OCI-LY7 (cell line): ENCODE measurements around the gene VIPR2. TPM values are rescaled to one million over a fixed set of nuclear protein-coding genes. Genes with fewer than 3 reads are reported as not detected.

ENCODE experiments used
- BruUV-seq: library from RNA; stranded (reverse); fragments of 400-500 nt; replicated peaks from 2 replicates; lab custom pipeline; 2021; lab: Mats Ljungman, UMichigan
- CTCF ChIA-PET: fragments of 300-600 bp; sonication (Branson Sonifier 250); formaldehyde crosslinking; loops from one replicate; lab custom pipeline; 2022; ENCODE audit warnings: antibody characterized with exemption; ENCODE audit not compliant: unreplicated experiment; lab: Charles Lee
- POLR2A ChIA-PET: fragments of 300-600 bp; sonication (Branson Sonifier 250); formaldehyde crosslinking; loops from one replicate; lab custom pipeline; 2022; ENCODE audit warnings: antibody characterized with exemption; lab: Charles Lee
- DNase-seq: peaks from one replicate; pipeline ENCODE4 v3.0.0-alpha.2; 2015; ENCODE audit warnings: low spot score
- H2AFZ ChIP-seq: fragments of 200-600 bp; sonication (generic), shearing (Covaris generic); 2 replicates; pipeline ENCODE4 v1.6.1; 2014; ENCODE audit warnings: mild to moderate bottlenecking, antibody characterized with exemption, low read length, moderate library complexity
- H3K27ac ChIP-seq: fragments of 200-600 bp; sonication (generic); 2 replicates; pipeline ENCODE4 v1.5.1; 2014; ENCODE audit warnings: mixed run types, low read depth, mild to moderate bottlenecking, moderate library complexity, low read length, inconsistent platforms; ENCODE audit not compliant: poor library complexity, severe bottlenecking
- H3K36me3 ChIP-seq: fragments of 200-600 bp; sonication (generic); 2 replicates; pipeline ENCODE4 v1.6.1; 2014; ENCODE audit warnings: mild to moderate bottlenecking, antibody characterized with exemption, low read length, moderate library complexity, mixed read lengths; ENCODE audit not compliant: insufficient read depth
- H3K4me1 ChIP-seq: fragments of 200-600 bp; sonication (generic); 2 replicates; pipeline ENCODE4 v1.5.1; 2014; ENCODE audit warnings: mild to moderate bottlenecking, low read length; ENCODE audit not compliant: insufficient read depth, poor library complexity, severe bottlenecking
- H3K4me2 ChIP-seq: fragments of 200-600 bp; sonication (generic); 2 replicates; pipeline ENCODE4 v1.6.1; 2014; ENCODE audit warnings: mild to moderate bottlenecking, low read length
- H3K4me3 ChIP-seq: fragments of 200-600 bp; sonication (generic); 2 replicates; pipeline ENCODE4 v1.5.1; 2014; ENCODE audit warnings: mild to moderate bottlenecking, low read depth, low read length; ENCODE audit not compliant: poor library complexity, severe bottlenecking
- H3K79me2 ChIP-seq: fragments of 200-600 bp; sonication (generic); 2 replicates; pipeline ENCODE4 v1.6.1; 2016; ENCODE audit warnings: low read depth, mild to moderate bottlenecking, low read length, moderate library complexity, mixed read lengths; ENCODE audit not compliant: insufficient read depth
- H3K9me2 ChIP-seq: fragments of 200-600 bp; sonication (generic); 2 replicates; pipeline ENCODE4 v1.6.1; 2016; ENCODE audit warnings: mild to moderate bottlenecking, low read length, mixed read lengths; ENCODE audit not compliant: insufficient read depth
- H3K9me3 ChIP-seq: fragments of 200-600 bp; sonication (generic); 2 replicates; pipeline ENCODE4 v1.6.1; 2014; ENCODE audit warnings: mild to moderate bottlenecking, mixed run types, low read length, mixed read lengths
- H4K20me1 ChIP-seq: fragments of 200-600 bp; sonication (generic); 2 replicates; pipeline ENCODE4 v1.6.1; 2014; ENCODE audit warnings: mild to moderate bottlenecking, antibody characterized with exemption, low read length, moderate library complexity, mixed read lengths; ENCODE audit not compliant: insufficient read depth
- EZH2phosphoT487 ChIP-seq: fragments of 200-600 bp; sonication (generic); IDR thresholded peaks from 2 replicates; pipeline ENCODE4 v1.6.1; 2018; ENCODE audit warnings: low read depth, borderline replicate concordance, mild to moderate bottlenecking, mixed run types, antibody characterized with exemption, low read length, moderate library complexity, mixed read lengths
- intact Hi-C: fragments of 100-400 bp; cut with micrococcal nuclease; formaldehyde crosslinking; loops from one replicate; pipeline ENCODE4 v1.10.0; 2022; ENCODE audit not compliant: unreplicated experiment
- total RNA-seq, 2 experiments: library from RNA; depleted of rRNA in 1 of 2; stranded (reverse); fragments of >200 nt in 1 of 2; shearing (Covaris generic) in 1 of 2; gene quantifications; 2 replicates each; pipeline ENCODE4 v1.2.3, GENCODE V29; 2014 to 2022
- TF ChIP-seq, protein P1 (sequence below): fragments of 200-600 bp; sonication (generic); conservative IDR thresholded peaks from 2 replicates; pipeline ENCODE4 v1.5.1; 2014; ENCODE audit warnings: mild to moderate bottlenecking, antibody characterized with exemption, low read length, moderate library complexity, mixed read lengths

Gene VIPR2
- total RNA-seq, 2 experiments from 2014 or later = not detected

DNA sequence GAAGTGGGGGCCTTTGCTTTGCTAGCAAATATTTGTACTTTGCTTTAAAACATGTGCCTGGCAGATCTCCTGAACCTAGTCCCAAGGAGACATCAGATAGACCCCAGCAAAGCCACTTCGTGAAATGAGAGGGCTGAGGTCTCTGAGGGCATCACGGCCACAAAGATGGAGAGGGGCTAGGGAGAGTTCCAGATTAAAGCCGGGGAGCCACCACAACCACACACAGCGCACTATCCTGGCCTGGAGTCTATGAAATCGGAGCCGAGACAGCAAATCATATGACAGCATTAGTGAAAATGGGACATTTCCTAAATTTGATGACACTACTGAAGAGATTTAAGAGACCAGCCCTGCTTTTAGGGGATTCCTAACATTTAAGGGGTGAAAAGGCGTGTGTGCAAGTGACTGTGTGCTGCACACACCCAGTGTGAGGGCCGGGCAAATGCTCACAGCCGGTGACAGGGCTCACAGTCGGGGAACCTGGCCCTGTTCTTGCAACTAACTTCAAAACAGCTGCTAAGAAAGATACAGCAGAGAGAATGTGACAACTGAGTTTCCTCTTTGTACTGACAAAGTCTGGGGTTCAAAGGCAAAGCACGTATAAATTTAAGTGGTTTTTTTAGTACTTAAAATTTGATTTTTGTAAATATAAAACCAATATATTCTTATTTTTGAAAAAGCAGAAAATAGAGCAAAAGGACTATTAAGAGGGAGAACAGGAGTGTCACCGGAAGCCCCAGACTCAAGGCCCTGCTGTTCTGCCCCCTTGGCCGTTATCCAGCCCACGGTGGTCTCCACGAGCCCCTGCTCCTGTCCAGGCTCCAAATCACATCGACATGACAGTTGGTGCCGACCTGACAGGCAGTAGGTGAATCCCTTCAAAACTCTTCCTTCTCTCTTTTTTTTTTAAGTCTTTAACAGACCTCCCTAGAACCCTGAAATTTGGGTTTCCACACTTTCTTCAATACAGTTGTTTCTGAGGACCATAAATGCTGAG, 49.5 kb downstream of the VIPR2 start:
- no peak for TF ChIP-seq EZH2phosphoT487
- TF ChIP-seq, protein P1, sequence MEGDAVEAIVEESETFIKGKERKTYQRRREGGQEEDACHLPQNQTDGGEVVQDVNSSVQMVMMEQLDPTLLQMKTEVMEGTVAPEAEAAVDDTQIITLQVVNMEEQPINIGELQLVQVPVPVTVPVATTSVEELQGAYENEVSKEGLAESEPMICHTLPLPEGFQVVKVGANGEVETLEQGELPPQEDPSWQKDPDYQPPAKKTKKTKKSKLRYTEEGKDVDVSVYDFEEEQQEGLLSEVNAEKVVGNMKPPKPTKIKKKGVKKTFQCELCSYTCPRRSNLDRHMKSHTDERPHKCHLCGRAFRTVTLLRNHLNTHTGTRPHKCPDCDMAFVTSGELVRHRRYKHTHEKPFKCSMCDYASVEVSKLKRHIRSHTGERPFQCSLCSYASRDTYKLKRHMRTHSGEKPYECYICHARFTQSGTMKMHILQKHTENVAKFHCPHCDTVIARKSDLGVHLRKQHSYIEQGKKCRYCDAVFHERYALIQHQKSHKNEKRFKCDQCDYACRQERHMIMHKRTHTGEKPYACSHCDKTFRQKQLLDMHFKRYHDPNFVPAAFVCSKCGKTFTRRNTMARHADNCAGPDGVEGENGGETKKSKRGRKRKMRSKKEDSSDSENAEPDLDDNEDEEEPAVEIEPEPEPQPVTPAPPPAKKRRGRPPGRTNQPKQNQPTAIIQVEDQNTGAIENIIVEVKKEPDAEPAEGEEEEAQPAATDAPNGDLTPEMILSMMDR = no peak
- H3K9me3 ChIP-seq = no peaks in the 10 kb centered on the region
- CTCF ChIA-PET = no interaction called here
- H3K27ac ChIP-seq = no peak overlapping the region
- no peak for DNase-seq
- H3K9me2 ChIP-seq = no peaks in the 10 kb centered on the region
- no peaks in the 10 kb centered on the region for H3K36me3 ChIP-seq
- no peaks in the 10 kb centered on the region for H4K20me1 ChIP-seq
- H2AFZ ChIP-seq = no peak overlapping the region
- intact Hi-C loops = no loop called here
- no peaks in the 10 kb centered on the region for H3K4me1 ChIP-seq
- H3K4me2 ChIP-seq = no peak overlapping the region
- POLR2A ChIA-PET = no interaction called here
- H3K79me2 ChIP-seq = no peaks in the 10 kb centered on the region
- no TSS peak for BruUV-seq
- H3K4me3 ChIP-seq = no peak overlapping the region

DNA sequence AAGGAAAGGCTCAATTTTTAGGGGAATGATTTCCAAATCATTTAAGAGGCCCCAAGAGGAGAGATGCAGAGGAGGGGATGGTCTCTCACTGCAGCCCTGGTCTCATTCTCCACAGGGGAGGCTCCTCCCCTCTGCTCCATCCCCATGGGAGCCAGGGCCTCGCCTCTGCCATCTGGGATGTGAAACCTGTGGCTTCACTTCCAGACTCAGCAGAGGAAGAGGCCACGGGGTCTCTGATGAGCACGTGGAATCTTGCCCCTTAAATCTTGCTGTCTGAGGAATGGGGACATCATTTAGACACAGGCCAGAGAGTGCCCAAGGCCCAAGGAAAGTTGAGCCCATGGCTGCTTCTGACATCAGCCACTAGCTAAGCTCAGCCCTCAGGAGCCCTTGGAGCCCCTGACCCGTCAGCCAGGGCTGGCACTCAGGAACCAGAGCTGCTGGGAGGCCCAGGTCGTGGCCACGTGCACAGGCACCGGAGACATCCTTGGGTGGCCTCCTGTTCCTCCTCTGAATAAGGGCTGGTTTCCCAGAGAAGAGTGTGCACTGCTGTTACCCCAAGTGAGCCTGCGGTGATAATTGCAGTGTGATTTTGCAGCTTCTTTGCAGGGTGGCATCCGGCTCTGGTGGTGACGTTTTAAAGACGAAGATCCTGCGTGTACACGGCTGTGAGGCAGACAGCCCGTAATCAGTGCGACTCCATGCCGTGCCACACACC, 50.5 kb downstream of the VIPR2 start:
- no peak for DNase-seq
- no peaks in the 10 kb centered on the region for H3K9me3 ChIP-seq
- H2AFZ ChIP-seq = no peak overlapping the region
- no peaks in the 10 kb centered on the region for H3K4me1 ChIP-seq
- CTCF ChIA-PET = no interaction called here
- intact Hi-C loops = no loop called here
- no peaks in the 10 kb centered on the region for H3K79me2 ChIP-seq
- H3K9me2 ChIP-seq = no peaks in the 10 kb centered on the region
- TF ChIP-seq EZH2phosphoT487 = no peak
- TF ChIP-seq, protein P1 = no peak
- POLR2A ChIA-PET = no interaction called here
- BruUV-seq = no TSS peak
- no peak overlapping the region for H3K4me3 ChIP-seq
- no peak overlapping the region for H3K4me2 ChIP-seq
- H4K20me1 ChIP-seq = no peaks in the 10 kb centered on the region
- H3K27ac ChIP-seq = no peak overlapping the region
- no peaks in the 10 kb centered on the region for H3K36me3 ChIP-seq
